ENCODE measurements around the gene SPIN3.
"Not testable (repeated sequence)": the region's sequence is repeated elsewhere in the genome, so short reads cannot be mapped to it uniquely, and the experiment has no call there.

The SPIN3 gene

DNA sequence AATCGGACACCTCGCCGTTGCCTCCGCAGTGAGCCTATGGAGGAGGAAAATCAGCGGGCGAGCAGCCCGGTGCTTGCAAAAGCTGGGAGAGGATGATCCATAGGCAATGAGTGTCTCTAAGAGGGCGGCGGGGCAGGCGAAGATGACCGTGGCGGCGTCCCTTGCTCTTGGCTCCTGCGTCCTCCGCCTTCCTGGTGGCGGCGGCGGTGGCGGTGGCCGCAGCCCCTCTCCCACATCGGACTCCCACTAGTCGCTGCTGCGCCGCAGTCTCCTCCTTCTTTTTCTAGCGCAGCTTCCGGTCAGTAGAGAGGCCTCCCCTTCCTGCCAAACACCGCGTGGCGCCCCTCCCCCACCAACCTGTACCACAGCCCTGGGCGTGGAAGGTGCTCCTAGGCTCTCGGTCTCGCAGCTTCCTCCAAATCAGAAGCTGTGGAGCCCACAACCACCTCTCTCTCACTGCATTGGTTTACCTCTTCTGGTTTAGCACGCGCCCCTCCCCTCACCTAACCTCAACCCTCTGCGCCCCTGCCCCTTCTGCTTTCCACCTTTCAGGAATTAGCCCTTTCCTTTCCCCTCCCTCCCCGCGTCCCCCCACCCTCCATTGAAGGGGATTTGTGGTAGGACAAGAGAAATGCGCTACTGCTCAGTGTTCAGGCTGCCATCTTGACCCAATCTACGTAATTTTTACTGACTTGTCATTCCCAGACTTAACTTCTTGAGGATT is at the start of gene SPIN3:
TSS of gene SPIN3 (minus strand) at position 271 of the 724 bp plus-strand sequence. CDS start 594 bp downstream, outside the sequence.
- DNase-seq, result peak; percentile 6 to 23 (median 19)

DNA sequence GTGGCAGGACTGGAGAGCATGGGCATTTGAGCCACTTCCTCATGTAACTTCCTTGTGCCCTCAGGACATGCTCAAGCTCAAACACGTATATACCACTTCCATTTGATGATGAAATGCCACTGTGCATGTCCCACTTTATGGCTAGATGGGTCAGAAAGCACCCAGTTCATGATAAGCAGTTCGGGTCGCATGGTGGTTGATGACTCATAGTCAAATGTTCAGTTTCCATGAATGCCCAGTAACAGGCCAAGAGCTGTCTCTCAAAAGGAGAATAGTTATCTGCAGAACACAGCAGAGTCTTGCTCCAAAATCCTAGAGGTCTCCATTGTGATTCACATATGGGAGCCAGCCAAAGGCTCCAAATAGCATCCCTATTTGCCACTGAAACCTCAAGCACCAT is 48.9 kb upstream of the SPIN3 start:
- no peak for DNase-seq

- not testable (repeated sequence) for DNase-seq
Observed at GRCh38 chrX:57037265-57037664, 41.9 kb upstream of the SPIN3 start.

DNA sequence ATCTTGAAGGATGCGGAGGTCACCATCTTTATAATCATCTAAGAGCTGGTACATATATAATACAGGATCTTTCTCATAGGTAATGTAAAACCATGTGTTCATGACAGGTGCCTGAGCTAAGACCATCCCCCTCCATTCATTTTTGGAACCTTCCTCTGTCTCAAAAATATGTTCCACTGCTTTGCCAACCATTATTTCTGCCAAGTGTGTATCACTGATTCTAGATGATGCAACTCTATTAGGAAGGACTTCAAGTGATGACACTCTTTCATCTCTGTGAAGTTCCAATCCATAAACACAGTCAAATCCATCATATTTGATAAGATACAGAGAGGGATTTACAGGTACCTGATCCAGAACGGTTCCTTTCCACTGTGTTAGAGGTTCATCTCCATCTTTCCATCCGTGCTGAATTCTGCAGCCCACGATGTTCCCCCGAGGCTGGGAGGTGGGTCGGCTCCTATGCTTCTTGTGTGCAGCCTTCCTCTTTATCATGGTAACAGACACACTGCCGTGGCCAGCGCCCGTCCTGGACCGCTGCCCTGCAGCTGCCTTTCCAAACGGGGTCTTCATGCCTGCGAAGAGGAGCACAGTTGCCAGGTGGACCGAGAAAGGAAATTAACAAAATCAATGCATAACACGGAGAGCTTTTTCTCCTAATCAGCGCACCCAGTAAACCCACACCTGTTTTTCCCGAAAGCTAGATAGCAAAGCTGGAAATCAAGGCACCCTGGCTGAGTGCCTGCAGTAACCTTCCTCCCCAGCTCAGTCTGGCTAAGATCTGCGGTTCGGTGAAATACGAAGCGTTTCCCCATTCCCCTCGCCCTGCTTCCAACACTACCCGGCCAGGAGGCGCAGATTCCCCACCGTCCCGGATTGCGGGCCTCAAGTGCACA is 718 bp downstream of the SPIN3 start:
- no peak for DNase-seq

GRCh38 chrX:56987741-56988140 is 7.6 kb downstream of the SPIN3 start:
- DNase-seq, result no peak

DNA sequence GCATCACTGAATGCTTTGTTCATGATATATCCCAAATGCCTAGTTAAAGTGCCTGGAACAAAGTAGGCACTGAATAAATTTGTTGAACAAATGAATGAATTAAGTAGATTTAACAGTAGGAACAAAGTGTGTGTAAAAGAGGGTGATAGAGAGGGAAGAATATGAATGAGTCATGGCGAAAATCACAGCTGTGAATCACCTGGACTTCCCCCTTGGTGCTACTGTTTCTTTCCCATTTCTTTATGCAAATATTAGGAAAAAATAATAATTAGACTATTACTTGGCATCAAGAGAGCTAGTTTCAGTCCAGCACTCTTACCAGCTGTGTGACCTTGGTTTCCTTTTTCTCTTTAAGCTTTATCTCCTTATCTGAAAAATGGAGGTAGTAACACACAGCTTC is 9.2 kb downstream of the SPIN3 start:
- DNase-seq, result no peak

GRCh38 chrX:56978172-56978571 is 17.2 kb downstream of the SPIN3 start:
- no peak for DNase-seq

- no peak for DNase-seq
Observed at GRCh38 chrX:56975611-56976010, 19.7 kb downstream of the SPIN3 start.

DNA sequence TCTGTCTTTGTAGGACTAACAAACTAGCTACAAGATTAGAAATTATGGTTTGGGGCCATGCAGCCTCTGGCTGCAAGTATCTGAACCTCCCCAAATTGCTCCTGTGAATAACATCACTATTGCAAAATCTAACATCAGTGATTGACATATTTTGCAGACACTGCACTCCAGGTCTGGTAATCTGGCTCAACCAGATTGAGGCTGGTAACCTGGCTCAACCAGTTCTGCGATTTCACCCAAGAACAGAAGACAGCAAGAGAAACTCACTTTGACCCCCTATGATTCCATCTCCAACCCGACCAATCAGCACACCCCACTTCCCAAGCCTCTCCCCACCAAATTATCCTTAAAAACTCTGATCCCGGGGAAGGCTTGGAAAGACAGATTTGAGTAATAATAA is 20.9 kb downstream of the SPIN3 start:
- DNase-seq, result no peak

- no peak for DNase-seq
Observed at GRCh38 chrX:56969559-56969958, 25.8 kb downstream of the SPIN3 start.

DNA sequence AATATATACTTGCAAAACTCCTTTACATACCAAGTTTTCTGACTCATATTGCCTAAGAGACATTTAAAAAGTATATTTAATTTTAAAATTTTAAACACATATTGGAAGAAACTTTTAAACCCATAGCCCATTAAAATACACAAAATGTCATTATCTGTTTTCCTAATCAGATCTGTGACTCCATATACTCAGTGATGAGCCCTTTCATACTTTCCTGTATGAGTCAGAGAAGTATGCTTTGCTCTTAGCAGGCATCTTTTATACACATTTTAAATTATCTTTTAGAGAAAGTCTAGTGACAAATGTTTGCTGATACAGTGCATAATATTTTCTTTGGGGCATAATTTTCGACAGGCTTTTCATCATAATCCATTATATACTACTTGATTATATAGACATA is 26.4 kb downstream of the SPIN3 start:
- DNase-seq, result no peak

- DNase-seq, result no peak
Observed at GRCh38 chrX:56963377-56963776, 32.0 kb downstream of the SPIN3 start.

GRCh38 chrX:56947699-56948098 is 47.6 kb downstream of the SPIN3 start:
- DNase-seq, result no peak

DNA sequence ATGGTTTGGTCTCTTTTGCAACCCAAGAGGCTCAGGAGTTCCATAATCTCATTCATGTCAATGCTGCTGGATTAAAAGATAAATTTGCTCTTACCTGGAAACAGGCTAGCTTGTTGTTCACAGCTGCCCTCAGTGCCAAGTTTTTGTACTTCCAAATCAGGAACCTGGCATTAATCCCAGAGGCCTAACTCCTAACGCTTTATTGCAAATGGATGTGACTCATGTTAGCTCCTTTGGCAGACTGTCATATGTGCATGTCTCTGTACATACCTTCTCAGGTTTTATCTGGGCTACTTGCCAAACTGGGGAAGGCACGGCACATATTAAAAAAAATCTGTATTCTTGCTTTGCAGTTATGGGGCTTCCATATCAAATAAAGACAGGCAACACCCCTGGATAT is 49.1 kb downstream of the SPIN3 start:
- not testable (repeated sequence) for DNase-seq

GRCh38 chrX:56945226-56945625 is 50.1 kb downstream of the SPIN3 start:
- DNase-seq, result not testable (repeated sequence)

- no peak for DNase-seq
Observed at GRCh38 chrX:56943264-56943663, 52.1 kb downstream of the SPIN3 start.
